ENCODE measurements around the gene TBC1D5.
"Not testable (repeated sequence)": the region's sequence is repeated elsewhere in the genome, so short reads cannot be mapped to it uniquely, and the experiment has no call there.

The TBC1D5 gene

GRCh38 chr3:17507480-17507879, 235.0 kb downstream of the TBC1D5 start:
- Mint-ChIP-seq H3K27ac (no peak overlapping the region), H3K36me3 (ENCODE audit: low read depth) (no peaks in the 10 kb centered on the region), H3K4me1 (no peaks in the 10 kb centered on the region), H3K9me3 (no peaks in the 10 kb centered on the region), H3K27me3 (ENCODE audit: low read depth, poor library complexity) (no peaks in the 10 kb centered on the region), H3K4me3 (no peak overlapping the region)
- no peak for TF ChIP-seq CTCF (IDR thresholded peaks at IDR 0.05)
- no peak for DNase-seq

GRCh38 chr3:17505856-17506255, 236.6 kb downstream of the TBC1D5 start:
- no peak overlapping the region for H3K27ac Mint-ChIP-seq
- no peaks in the 10 kb centered on the region for H3K4me1 Mint-ChIP-seq
- H3K4me3 Mint-ChIP-seq: no peak overlapping the region
- no peak for TF ChIP-seq CTCF (IDR thresholded peaks at IDR 0.05)
- no peaks in the 10 kb centered on the region for H3K36me3 Mint-ChIP-seq (ENCODE audit: low read depth)
- H3K9me3 Mint-ChIP-seq: no peaks in the 10 kb centered on the region
- no peaks in the 10 kb centered on the region for H3K27me3 Mint-ChIP-seq (ENCODE audit: low read depth, poor library complexity)
- no peak for DNase-seq

- H3K9me3 Mint-ChIP-seq: no peaks in the 10 kb centered on the region
These were observed 240.7 kb downstream of the TBC1D5 start for GRCh38 chr3:17501745-17502144.

GRCh38 chr3:17500618-17501017, 241.8 kb downstream of the TBC1D5 start:
- H3K4me1 Mint-ChIP-seq: no peaks in the 10 kb centered on the region

More at GRCh38 chr3:17501745-17502144, 240.7 kb downstream of the TBC1D5 start:
- H3K27me3 Mint-ChIP-seq (ENCODE audit: low read depth, poor library complexity): no peaks in the 10 kb centered on the region
- no peaks in the 10 kb centered on the region for H3K36me3 Mint-ChIP-seq (ENCODE audit: low read depth)
- H3K4me3 Mint-ChIP-seq: no peak overlapping the region
- no peaks in the 10 kb centered on the region for H3K4me1 Mint-ChIP-seq
- no peak for TF ChIP-seq CTCF (IDR thresholded peaks at IDR 0.05)
- no peak overlapping the region for H3K27ac Mint-ChIP-seq
- no peak for DNase-seq

GRCh38 chr3:17494117-17494809, 248.2 kb downstream of the TBC1D5 start:
- Mint-ChIP-seq H3K4me3 (no peak overlapping the region), H3K9me3 (peaks cover 46% of the 10 kb centered on the region), H3K4me1 (no peaks in the 10 kb centered on the region), H3K27me3 (ENCODE audit: low read depth, poor library complexity) (no peaks in the 10 kb centered on the region), H3K27ac (no peak overlapping the region), H3K36me3 (ENCODE audit: low read depth) (peaks cover 60% of the 10 kb centered on the region)
- peak; percentile 23 for DNase-seq
- TF ChIP-seq CTCF (IDR thresholded peaks at IDR 0.05): no peak

More at GRCh38 chr3:17500618-17501017, 241.8 kb downstream of the TBC1D5 start:
- TF ChIP-seq CTCF (IDR thresholded peaks at IDR 0.05): no peak
- DNase-seq: no peak
- Mint-ChIP-seq H3K9me3 (no peaks in the 10 kb centered on the region), H3K4me3 (no peak overlapping the region), H3K36me3 (ENCODE audit: low read depth) (peaks cover 5% of the 10 kb centered on the region), H3K27me3 (ENCODE audit: low read depth, poor library complexity) (no peaks in the 10 kb centered on the region), H3K27ac (no peak overlapping the region)

- TF ChIP-seq CTCF (IDR thresholded peaks at IDR 0.05): no peak
- Mint-ChIP-seq H3K36me3 (ENCODE audit: low read depth) (peaks cover 74% of the 10 kb centered on the region), H3K4me1 (no peaks in the 10 kb centered on the region), H3K27ac (no peak overlapping the region), H3K9me3 (peaks cover 59% of the 10 kb centered on the region), H3K27me3 (ENCODE audit: low read depth, poor library complexity) (no peaks in the 10 kb centered on the region), H3K4me3 (no peak overlapping the region)
- no peak for DNase-seq
These were observed 250.8 kb downstream of the TBC1D5 start for GRCh38 chr3:17491601-17492000.

GRCh38 chr3:17491190-17491589, 251.2 kb downstream of the TBC1D5 start:
- not testable (repeated sequence) for H3K4me1 Mint-ChIP-seq; H3K27ac Mint-ChIP-seq; DNase-seq; H3K4me3 Mint-ChIP-seq; H3K27me3 Mint-ChIP-seq (ENCODE audit: low read depth, poor library complexity)
- Mint-ChIP-seq H3K9me3 (peaks cover 59% of the 10 kb centered on the region), H3K36me3 (ENCODE audit: low read depth) (peaks cover 74% of the 10 kb centered on the region)

Data from nephron progenitor cell (in vitro differentiated cells).